IPS-15b (cell line): Measurements from ENCODE around the gene FAM83E.

ENCODE experiments used
- H3K27me3 ChIP-seq: one replicate; pipeline ENCODE4 v1.6.1; 2013; ENCODE audit warnings: low read length; ENCODE audit not compliant: control insufficient read depth, insufficient read depth
- H3K36me3 ChIP-seq: one replicate; pipeline ENCODE4 v1.6.1; 2013; ENCODE audit warnings: low read length; ENCODE audit not compliant: control insufficient read depth, insufficient read depth
- H3K4me1 ChIP-seq: one replicate; pipeline ENCODE4 v1.6.1; 2013; ENCODE audit warnings: mild to moderate bottlenecking, low read length; ENCODE audit not compliant: control insufficient read depth, insufficient read depth
- H3K4me3 ChIP-seq: one replicate; pipeline ENCODE4 v1.5.1; 2013; ENCODE audit warnings: low read depth, low read length
- H3K9ac ChIP-seq: one replicate; pipeline ENCODE4 v1.6.1; 2013; ENCODE audit warnings: low read depth, mild to moderate bottlenecking, low read length
- H3K9me3 ChIP-seq: one replicate; pipeline ENCODE4 v1.6.1; 2013; ENCODE audit warnings: mild to moderate bottlenecking, low read length; ENCODE audit not compliant: control insufficient read depth, insufficient read depth

Gene FAM83E

DNA sequence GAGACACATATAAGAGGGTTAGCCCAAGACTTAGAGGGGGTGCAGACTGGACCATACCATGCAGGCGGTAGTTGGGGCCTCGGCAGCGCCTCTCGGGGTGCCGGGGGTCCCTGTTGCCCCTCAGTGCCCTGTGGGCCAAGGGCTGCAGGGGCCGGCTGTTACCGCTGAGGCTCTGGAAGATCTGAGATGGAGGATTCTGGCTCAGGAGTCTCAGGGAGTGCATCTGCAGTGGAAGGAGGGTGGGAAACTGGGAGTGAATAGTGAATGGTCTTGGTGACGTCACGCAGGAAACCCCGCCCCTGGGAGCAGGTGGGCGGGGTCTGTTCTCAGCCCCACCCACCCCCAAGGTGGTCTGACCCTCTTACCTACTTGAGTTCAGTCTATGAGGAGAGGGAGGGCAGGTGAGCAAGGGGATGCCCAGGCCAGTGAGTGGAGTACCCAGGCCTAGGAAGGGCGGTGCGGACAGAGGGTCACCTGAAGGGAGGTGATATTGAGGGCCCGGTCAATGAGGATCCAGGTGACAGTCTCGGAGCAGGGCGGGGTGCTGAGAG lies 24.0 kb upstream of the FAM83E start:
- H3K9me3 ChIP-seq = no peaks in the 10 kb centered on the region
- H3K36me3 ChIP-seq = no peaks in the 10 kb centered on the region
- H3K4me1 ChIP-seq = peaks cover 9% of the 10 kb centered on the region
- no peaks in the 10 kb centered on the region for H3K27me3 ChIP-seq
- H3K4me3 ChIP-seq = peak overlapping the region; percentile 84
- H3K9ac ChIP-seq = peak overlapping the region; percentile 5

DNA sequence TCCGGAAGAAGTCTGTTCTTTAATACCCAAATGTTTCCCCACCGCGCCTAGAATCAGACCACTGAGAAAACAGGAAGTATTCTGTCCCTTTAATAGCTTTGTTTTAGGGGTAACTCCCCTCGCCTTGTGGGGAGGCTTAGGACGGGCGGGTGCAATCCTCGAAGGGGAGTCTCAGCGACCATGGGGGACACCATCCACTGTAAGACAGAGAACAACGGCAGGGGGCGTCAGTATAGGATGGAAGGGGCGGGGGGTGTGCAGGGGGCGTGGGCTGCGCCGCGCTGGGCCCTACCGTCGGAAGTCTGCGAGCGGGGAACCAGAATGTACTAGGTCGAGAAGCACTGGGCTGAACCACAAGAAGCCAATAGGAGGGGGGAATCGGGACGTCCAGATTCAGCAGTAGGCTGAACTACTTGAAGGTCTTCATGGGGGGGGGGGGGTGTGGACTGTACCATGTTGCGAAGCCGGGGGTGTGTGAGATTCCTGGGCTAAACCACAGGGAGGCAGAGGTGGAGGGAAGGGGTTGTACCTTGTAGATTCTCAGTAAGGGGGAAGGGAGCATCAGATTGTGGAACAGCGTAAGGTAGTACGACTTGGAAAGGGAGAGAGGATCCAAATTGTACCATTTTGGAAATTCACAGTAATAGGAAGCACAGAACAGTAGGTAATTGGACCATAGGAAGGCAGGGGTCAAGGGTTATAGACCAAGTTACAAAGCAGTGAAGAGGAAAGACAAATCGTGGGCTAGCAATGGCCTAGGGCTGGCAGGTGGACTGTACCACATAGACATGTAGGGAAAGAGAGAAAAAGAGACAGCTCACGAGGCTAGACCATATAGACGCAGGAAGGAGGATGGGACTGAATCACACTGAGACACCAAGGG lies 23.3 kb upstream of the FAM83E start:
- peaks cover 11% of the 10 kb centered on the region for H3K4me1 ChIP-seq
- no peaks in the 10 kb centered on the region for H3K27me3 ChIP-seq
- peak overlapping the region; percentile 84 for H3K4me3 ChIP-seq
- H3K9me3 ChIP-seq = no peaks in the 10 kb centered on the region
- H3K9ac ChIP-seq = peak overlapping the region; percentile 87
- H3K36me3 ChIP-seq = no peaks in the 10 kb centered on the region

DNA sequence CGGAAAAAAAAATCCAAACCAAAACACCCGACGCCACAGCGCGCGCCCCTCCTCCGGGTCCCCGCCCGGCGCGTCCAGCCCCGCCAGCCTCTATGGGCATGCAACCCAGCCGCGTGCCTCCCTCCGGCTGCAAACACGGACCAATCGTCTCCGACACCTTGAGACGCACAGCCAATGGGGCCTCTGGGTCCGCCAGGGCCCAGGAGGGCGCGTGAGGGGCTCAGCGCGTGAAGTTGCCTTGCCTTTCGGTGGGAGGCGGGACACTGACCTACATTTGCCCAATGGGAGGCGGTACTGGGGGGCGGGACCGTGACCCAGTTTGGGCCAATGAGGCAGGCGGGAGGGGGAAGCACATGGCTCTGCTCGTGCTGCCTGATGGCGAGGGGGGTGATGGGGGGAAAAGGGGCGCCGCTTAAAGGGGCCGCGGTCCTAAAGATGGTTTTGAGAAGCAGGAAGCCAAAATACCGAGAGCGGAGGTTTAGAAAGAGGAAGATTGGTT lies 22.6 kb upstream of the FAM83E start:
- H3K9me3 ChIP-seq = no peaks in the 10 kb centered on the region
- H3K27me3 ChIP-seq = no peaks in the 10 kb centered on the region
- H3K36me3 ChIP-seq = peaks cover 3% of the 10 kb centered on the region
- H3K4me3 ChIP-seq = peak overlapping the region; percentile 78
- peaks cover 11% of the 10 kb centered on the region for H3K4me1 ChIP-seq
- peak overlapping the region; percentile 87 for H3K9ac ChIP-seq

DNA sequence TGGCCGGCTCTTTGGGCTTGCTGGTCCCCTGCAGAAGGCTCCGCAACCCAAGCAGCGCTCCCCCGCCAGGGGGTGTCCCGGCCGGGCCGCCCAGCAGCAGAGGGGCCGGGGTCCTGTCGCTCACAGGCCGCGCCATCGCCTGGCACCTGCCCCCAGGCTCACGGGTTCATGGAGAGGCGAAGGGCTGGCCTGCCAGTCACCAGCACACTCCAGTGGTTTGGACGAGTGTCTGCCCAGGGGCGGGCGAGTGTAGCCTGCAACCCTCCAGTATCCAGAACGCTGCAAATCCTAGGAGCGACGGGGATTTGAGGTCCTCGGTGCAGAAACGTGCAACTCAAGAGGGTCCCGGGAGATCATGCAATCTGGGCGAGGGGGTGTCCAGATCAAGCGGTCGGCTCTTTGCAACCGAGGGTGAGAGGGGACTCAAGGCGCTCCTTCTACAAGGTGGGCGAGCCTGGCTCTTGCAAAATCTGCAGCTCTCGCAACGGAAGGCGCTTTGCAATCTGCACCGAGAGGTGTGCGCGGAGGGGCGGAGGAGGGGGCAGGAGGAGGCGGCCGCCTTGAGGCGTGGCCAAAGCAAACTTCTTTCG lies 22.1 kb upstream of the FAM83E start, which contains the start of gene DBP:
DBP (minus strand) TSS at position 521 of the 590 bp plus-strand sequence; CDS start at position 136, 385 bp downstream.
- no peaks in the 10 kb centered on the region for H3K9me3 ChIP-seq
- H3K36me3 ChIP-seq = peaks cover 6% of the 10 kb centered on the region
- H3K27me3 ChIP-seq = no peaks in the 10 kb centered on the region
- peak within 1 kb of the TSS; percentile 87 for H3K9ac ChIP-seq
- H3K4me3 ChIP-seq = peak within 1 kb of the TSS; percentile 78
- peaks cover 11% of the 10 kb centered on the region for H3K4me1 ChIP-seq

DNA sequence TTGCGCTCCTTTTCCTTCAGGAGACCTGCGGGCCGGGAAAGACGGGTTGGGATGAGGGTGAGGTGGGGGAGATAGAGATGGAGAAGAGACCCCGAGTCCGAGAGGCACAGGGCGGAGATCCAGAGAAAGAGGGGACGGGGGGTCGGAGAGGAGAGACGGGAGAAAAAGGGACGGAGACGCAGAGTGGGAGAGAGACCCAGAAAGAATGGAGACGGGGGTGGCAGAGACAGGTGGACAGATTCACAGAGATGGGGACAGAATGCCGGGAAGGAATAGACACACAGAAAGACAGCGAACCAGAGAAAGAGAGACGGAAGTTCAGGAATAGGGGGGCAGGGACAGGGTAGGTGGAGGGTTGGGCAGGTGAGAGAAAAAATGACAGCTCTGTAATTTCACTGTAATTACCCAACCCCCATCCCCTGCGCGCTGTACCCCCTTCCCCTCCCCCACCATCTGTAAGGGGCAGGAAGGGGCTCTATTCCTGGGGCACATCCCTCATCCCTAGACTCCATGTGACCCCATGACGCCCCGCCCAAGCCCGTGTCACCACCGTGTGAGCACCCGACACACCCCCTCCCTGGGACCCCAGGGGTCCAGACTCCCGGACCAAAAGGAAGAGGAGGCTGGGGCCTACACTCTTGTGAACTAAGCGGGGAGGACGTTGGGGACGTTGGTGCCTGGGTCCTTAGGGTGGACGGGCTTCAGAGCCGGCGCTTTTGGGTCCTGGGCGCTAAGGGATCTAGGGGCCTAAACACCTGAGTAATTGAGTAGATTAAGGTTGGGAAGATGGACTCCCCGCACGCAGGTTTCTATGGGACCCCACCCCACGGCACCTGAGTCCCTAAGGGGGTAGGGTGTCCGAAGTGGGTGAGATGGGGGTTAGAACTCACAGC lies 21.3 kb upstream of the FAM83E start:
- H3K36me3 ChIP-seq = peaks cover 6% of the 10 kb centered on the region
- H3K27me3 ChIP-seq = no peaks in the 10 kb centered on the region
- H3K9me3 ChIP-seq = no peaks in the 10 kb centered on the region
- peak overlapping the region; percentile 71 for H3K4me3 ChIP-seq
- no peak overlapping the region for H3K9ac ChIP-seq
- H3K4me1 ChIP-seq = peaks cover 11% of the 10 kb centered on the region

DNA sequence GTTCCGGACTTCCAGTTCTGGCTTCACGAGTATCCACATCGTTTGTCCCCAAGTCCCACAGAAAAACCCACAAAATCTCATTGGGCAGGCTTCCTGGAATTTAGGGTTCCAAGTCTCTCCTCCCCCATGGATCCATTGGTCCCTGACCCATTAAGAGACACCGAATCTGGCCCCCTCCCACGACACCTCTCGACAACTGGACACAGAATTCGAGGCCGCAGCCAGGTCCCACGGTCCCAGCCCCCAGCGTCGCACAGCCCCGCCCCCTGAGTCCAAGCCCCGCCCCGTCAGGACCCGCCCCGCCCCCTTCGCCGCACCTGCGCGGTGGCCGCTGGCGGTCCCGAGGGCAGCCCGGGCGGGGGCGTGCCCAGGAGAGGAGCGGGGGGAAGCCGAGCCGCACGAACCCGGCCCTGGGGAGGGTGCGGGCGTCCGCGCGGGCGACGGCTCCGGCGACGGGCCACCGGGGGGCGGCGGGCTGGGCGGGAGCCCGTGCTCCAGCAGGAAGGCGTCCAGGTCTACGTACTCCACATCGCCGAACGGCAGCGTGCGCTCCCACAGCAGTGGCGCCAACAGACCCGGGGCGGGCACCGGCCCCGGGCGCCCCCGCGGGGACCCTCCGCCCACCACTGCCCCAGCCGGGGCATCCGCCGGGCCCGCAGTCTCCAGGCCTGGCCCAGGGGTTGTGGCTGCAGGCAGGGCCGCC lies 20.5 kb upstream of the FAM83E start:
- Histone ChIP-seq H3K9me3 (no peaks in the 10 kb centered on the region), H3K4me1 (peaks cover 11% of the 10 kb centered on the region), H3K9ac (no peak overlapping the region), H3K4me3 (peak overlapping the region; percentile 71), H3K36me3 (peaks cover 6% of the 10 kb centered on the region), H3K27me3 (no peaks in the 10 kb centered on the region)

DNA sequence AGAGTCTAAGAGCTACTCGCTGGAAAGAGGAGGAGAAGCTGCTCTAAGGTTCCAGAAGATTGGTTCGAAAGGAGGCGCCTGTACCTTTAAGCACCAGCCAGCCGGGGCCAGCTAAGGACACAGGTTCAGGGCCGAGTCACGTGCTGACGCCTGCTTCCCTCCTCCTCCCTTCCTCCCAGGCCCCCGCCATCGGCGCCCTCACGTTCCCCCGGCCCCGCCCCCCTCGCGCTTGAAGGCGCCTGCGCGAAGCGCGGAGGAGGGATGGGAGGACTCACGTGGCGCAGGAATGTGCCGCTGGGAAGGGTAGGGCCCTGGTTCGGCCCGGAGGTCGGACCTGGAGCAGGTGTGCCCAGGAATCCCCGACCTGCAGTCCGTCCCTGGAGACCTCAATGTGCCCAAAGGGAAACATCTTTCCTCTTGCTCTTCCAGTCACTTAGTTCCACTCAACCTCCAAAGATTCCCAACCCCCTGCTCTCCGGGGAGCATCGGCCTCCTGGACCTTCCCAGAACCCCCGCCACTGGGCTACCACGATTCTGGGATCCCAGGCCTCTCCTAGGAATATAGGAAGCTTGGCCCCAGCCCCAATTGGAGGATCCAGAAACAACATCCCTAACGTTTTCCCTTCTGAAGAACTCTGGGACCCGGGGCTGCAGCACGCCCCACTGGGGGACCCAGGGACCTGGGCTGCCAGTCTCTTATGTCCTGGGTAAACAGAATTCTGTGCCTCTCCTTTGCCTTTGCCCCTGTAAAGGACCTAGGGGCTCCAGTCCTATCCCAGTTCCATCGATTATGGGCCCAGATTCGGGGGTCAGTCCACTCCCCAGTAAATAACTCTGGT lies 19.8 kb upstream of the FAM83E start:
- peaks cover 6% of the 10 kb centered on the region for H3K36me3 ChIP-seq
- no peaks in the 10 kb centered on the region for H3K9me3 ChIP-seq
- peak overlapping the region; percentile 63 for H3K4me3 ChIP-seq
- H3K27me3 ChIP-seq = no peaks in the 10 kb centered on the region
- peaks cover 9% of the 10 kb centered on the region for H3K4me1 ChIP-seq
- H3K9ac ChIP-seq = no peak overlapping the region

DNA sequence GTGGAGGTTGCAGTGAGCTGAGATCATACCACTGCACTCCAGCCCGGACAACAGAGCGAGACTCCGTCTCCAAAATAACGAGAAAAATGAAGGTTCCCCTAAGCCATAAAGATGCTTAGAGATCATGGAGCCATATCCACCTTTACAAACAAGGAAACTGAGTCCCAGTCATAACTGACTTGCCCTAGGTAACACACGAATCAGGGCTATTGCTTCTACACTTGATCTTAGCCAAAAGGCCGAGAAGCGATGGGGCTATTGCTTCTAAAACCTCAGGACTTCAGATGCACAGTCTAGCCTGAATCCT lies 19.1 kb upstream of the FAM83E start:
- no peak overlapping the region for H3K9ac ChIP-seq
- peak overlapping the region; percentile 6 for H3K4me3 ChIP-seq
- H3K9me3 ChIP-seq = no peaks in the 10 kb centered on the region
- peaks cover 9% of the 10 kb centered on the region for H3K4me1 ChIP-seq
- H3K36me3 ChIP-seq = peaks cover 6% of the 10 kb centered on the region
- no peaks in the 10 kb centered on the region for H3K27me3 ChIP-seq

DNA sequence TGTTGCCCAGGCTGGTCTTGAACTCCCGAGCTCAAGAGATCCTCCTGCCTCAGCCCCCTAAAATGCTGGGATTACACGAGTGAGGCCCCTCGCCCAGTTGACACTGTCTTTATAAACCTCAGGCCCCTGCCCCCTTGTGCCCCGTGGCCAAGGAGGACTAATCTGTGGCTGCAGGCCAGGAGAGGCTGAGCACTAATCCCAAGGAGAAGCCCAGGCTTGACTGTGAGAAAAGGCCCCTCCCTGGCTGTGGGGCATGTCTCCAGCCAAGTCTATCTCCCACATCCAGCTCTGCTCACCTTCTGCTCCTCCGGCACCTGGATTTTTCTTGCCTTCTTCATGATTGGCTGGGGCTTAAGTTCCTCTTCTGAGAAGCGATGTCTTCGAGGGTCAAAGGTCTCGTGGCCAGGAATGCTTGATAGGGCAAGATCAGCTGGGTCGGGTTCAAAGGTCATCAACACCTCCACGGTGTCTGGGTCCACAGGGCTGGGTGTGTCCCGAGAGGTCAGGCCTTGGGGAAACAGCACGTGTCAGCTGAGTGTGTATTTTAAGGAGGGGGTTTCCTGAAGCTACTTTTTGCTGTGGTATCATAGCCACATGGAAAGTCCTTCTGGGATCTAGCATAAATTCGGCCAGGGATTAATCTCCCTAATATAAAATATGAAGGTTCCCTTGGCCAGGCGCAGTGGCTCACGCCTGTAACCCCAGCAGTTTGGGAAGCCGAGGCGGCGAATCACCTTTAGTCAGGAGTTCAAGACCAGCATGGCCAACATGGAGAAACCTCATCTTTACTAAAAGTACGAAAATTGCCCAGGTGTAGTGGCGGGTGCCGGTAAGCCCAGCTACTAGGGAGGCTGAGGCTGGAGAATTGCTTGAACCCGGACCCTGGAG lies 18.5 kb upstream of the FAM83E start:
- Histone ChIP-seq H3K9ac (no peak overlapping the region), H3K36me3 (peaks cover 6% of the 10 kb centered on the region), H3K4me1 (peaks cover 7% of the 10 kb centered on the region), H3K9me3 (no peaks in the 10 kb centered on the region), H3K27me3 (no peaks in the 10 kb centered on the region), H3K4me3 (no peak overlapping the region)
